CD4-positive, alpha-beta memory T cell (primary cell): ENCODE data around the gene MAGI2. TPM values are rescaled to one million over a fixed set of nuclear protein-coding genes. Genes with fewer than 3 reads are reported as not detected.

Experiments
- CTCF ChIA-PET: fragments of 350-600 bp; sonication (Branson Sonifier 250); formaldehyde crosslinking; loops from one replicate; lab custom pipeline; 2021; ENCODE audit warnings: inconsistent platforms; ENCODE audit not compliant: partially characterized antibody; lab: Charles Lee
- POLR2A ChIA-PET: fragments of 350-600 bp; sonication (Branson Sonifier 250); formaldehyde crosslinking; loops from one replicate; lab custom pipeline; 2021; ENCODE audit not compliant: partially characterized antibody; lab: Charles Lee
- DNase-seq, 5 donors: peaks; one replicate each; pipeline versions ENCODE4 v3.0.0 to v3.0.0-alpha.2; 2020 to 2022; ENCODE audit warnings: mixed read lengths in 1 of 5
- H3K27ac ChIP-seq: one replicate; pipeline ENCODE4 v1.7.0; 2013; ENCODE audit warnings: low read depth, low read length
- H3K27me3 ChIP-seq: 2 replicates; pipeline ENCODE4 v1.7.0; 2013; ENCODE audit warnings: mild to moderate bottlenecking, low read length, moderate library complexity; ENCODE audit not compliant: insufficient read depth
- H3K36me3 ChIP-seq: 2 replicates; pipeline ENCODE4 v1.7.0; 2013; ENCODE audit warnings: mild to moderate bottlenecking, low read length, moderate library complexity; ENCODE audit not compliant: insufficient read depth
- H3K4me1 ChIP-seq: 2 replicates; pipeline ENCODE4 v1.7.0; 2013; ENCODE audit warnings: mild to moderate bottlenecking, low read length, moderate library complexity; ENCODE audit not compliant: insufficient read depth
- H3K4me3 ChIP-seq, 2 donors: one replicate each; pipeline ENCODE4 v1.7.0; 2013; ENCODE audit warnings: low read length in 2 of 2, mild to moderate bottlenecking in 1 of 2
- H3K9me3 ChIP-seq, 2 donors: one replicate each; pipeline ENCODE4 v1.7.0; 2013; ENCODE audit warnings: low read length in 2 of 2, control low read depth in 1 of 2; ENCODE audit not compliant: control insufficient read depth in 1 of 2
- H3K27ac Mint-ChIP-seq, 7 donors: one replicate each; pipeline ENCODE4 v1.8.0; 2020 to 2021; ENCODE audit warnings: mixed read lengths in 7 of 7, mild to moderate bottlenecking in 6 of 7, inconsistent platforms in 3 of 7, moderate library complexity in 3 of 7
- H3K27me3 Mint-ChIP-seq, 2 donors: one replicate each; pipeline ENCODE4 v1.8.0; 2020 to 2021; ENCODE audit warnings: mixed read lengths in 2 of 2
- H3K36me3 Mint-ChIP-seq, 2 donors: one replicate each; pipeline ENCODE4 v1.8.0; 2020 to 2021; ENCODE audit warnings: mixed read lengths in 2 of 2, inconsistent platforms in 1 of 2, mild to moderate bottlenecking in 1 of 2
- H3K4me1 Mint-ChIP-seq, 4 donors: one replicate each; pipeline ENCODE4 v1.8.0; 2020 to 2021; ENCODE audit warnings: mixed read lengths in 4 of 4, mild to moderate bottlenecking in 1 of 4
- H3K4me3 Mint-ChIP-seq, 8 donors: one replicate each; pipeline ENCODE4 v1.8.0; 2020 to 2021; ENCODE audit warnings: mixed read lengths in 8 of 8, mild to moderate bottlenecking in 7 of 8, moderate library complexity in 6 of 8, inconsistent platforms in 3 of 8
- H3K9me3 Mint-ChIP-seq, 8 donors: one replicate each; pipeline ENCODE4 v1.8.0; 2020 to 2021; ENCODE audit warnings: mixed read lengths in 8 of 8, mild to moderate bottlenecking in 5 of 8, inconsistent platforms in 3 of 8, moderate library complexity in 1 of 8
- intact Hi-C: fragments of 100-400 bp; cut with micrococcal nuclease; formaldehyde crosslinking; loops from one replicate; pipeline ENCODE4 v1.15.1; 2023
- polyA plus RNA-seq, 2 donors: library from polyadenylated mRNA; unstranded; fragments of 300-500 nt; fragmentation: Illumina TruSeq; gene quantifications; one replicate each; pipeline ENCODE4 v1.2.3, GENCODE V29; 2021
- total RNA-seq, 2 experiments: library from RNA; stranded (reverse); gene quantifications; one replicate each; pipeline ENCODE4 v1.2.3, GENCODE V29; 2021

Gene MAGI2
- total and polyA plus RNA-seq, 4 experiments from 2014 or later: 0.23 to 0.25 TPM; not detected in 2

GRCh38 chr7:78967046-78967445 is 486.4 kb downstream of the MAGI2 start:
- Mint-ChIP-seq H3K27me3 (no peaks in the 10 kb centered on the region), H3K9me3 (peaks cover 0 to 8% (median 2%) of the 10 kb centered on the region in 8 donors), H3K4me3 (no peak overlapping the region), H3K27ac (no peak overlapping the region), H3K4me1 (no peaks in the 10 kb centered on the region), H3K36me3 (no peaks in the 10 kb centered on the region)
- no peaks in the 10 kb centered on the region for H3K9me3 ChIP-seq
- no peaks in the 10 kb centered on the region for H3K4me1 ChIP-seq
- DNase-seq: no peak
- H3K36me3 ChIP-seq: no peaks in the 10 kb centered on the region
- no peak overlapping the region for H3K4me3 ChIP-seq
- no peaks in the 10 kb centered on the region for H3K27me3 ChIP-seq
- POLR2A ChIA-PET: no interaction called here
- H3K27ac ChIP-seq: no peak overlapping the region
- CTCF ChIA-PET: no interaction called here
- intact Hi-C loops: no loop called here

DNA sequence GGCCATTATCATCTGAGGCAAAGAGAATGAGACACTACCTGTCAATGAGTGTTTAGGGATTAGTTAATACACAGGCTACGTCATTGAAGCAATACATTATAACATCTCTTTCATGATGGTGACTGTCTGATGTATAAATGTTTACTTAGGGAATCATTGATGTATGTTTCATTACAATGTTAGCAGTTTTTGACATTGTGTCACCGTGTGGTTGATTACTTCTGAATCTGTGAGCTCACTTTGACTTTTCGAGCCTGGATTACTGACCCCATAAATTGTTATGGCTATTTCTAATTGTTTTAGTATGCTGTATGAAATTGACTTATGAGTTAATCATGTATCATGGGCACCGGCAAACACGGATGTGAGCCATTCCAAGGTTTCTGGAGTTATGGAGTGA is 494.0 kb downstream of the MAGI2 start:
- Mint-ChIP-seq H3K4me1 (no peaks in the 10 kb centered on the region), H3K27ac (no peak overlapping the region), H3K36me3 (no peaks in the 10 kb centered on the region), H3K9me3 (peaks cover 0 to 10% (median 3%) of the 10 kb centered on the region in 8 donors), H3K27me3 (no peaks in the 10 kb centered on the region), H3K4me3 (no peak overlapping the region)
- intact Hi-C loops: no loop called here
- Histone ChIP-seq H3K27me3 (no peaks in the 10 kb centered on the region), H3K4me1 (no peaks in the 10 kb centered on the region), H3K4me3 (no peak overlapping the region), H3K27ac (no peak overlapping the region), H3K36me3 (no peaks in the 10 kb centered on the region), H3K9me3 (no peaks in the 10 kb centered on the region)
- CTCF ChIA-PET: no interaction called here
- POLR2A ChIA-PET: no interaction called here
- DNase-seq: no peak

DNA sequence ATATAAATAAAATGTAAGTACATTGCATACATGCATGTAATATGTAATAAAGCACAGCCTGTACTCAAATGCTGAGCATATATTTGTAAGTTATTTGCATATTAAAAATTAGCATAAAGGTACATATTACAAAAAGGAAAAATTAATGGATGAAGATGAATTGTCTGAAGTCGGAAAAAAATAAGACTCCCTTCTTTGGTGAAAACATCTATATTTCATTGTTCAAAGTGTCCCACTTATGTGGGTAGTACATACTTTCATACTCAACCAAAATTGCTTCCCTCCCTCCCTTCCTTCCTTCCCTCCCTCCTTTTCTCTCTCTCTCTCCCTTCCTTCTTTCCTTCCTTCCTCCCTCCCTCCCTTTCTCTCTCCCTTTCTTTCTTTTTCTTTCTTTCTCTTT is 498.1 kb downstream of the MAGI2 start:
- no peaks in the 10 kb centered on the region for H3K36me3 Mint-ChIP-seq
- no peaks in the 10 kb centered on the region for H3K36me3 ChIP-seq
- peaks cover 0 to 21% (median 5%) of the 10 kb centered on the region in 8 donors for H3K9me3 Mint-ChIP-seq
- H3K4me1 Mint-ChIP-seq: no peaks in the 10 kb centered on the region
- H3K27me3 Mint-ChIP-seq: no peaks in the 10 kb centered on the region
- intact Hi-C loops: no loop called here
- ChIA-PET POLR2A (no interaction called here), CTCF (no interaction called here)
- DNase-seq: no peak
- no peak overlapping the region for H3K27ac Mint-ChIP-seq
- no peaks in the 10 kb centered on the region for H3K4me1 ChIP-seq
- no peak overlapping the region for H3K27ac ChIP-seq
- H3K4me3 ChIP-seq: no peak overlapping the region
- no peak overlapping the region for H3K4me3 Mint-ChIP-seq
- H3K9me3 ChIP-seq: no peaks in the 10 kb centered on the region
- H3K27me3 ChIP-seq: no peaks in the 10 kb centered on the region

GRCh38 chr7:78953726-78954363 is 499.6 kb downstream of the MAGI2 start:
- ChIA-PET POLR2A (no interaction called here), CTCF (no interaction called here)
- Mint-ChIP-seq H3K36me3 (no peaks in the 10 kb centered on the region), H3K9me3 (peaks cover 0 to 21% (median 6%) of the 10 kb centered on the region in 8 donors), H3K4me3 (no peak overlapping the region), H3K27me3 (no peaks in the 10 kb centered on the region), H3K4me1 (no peaks in the 10 kb centered on the region), H3K27ac (no peak overlapping the region)
- Histone ChIP-seq H3K36me3 (no peaks in the 10 kb centered on the region), H3K4me3 (no peak overlapping the region), H3K27ac (no peak overlapping the region), H3K4me1 (no peaks in the 10 kb centered on the region), H3K9me3 (no peaks in the 10 kb centered on the region), H3K27me3 (no peaks in the 10 kb centered on the region)
- DNase-seq: no peak
- intact Hi-C loops: no loop called here

GRCh38 chr7:78953090-78953489 is 500.4 kb downstream of the MAGI2 start:
- Histone ChIP-seq H3K4me1 (no peaks in the 10 kb centered on the region), H3K9me3 (no peaks in the 10 kb centered on the region), H3K27ac (no peak overlapping the region), H3K36me3 (no peaks in the 10 kb centered on the region), H3K27me3 (no peaks in the 10 kb centered on the region), H3K4me3 (no peak overlapping the region)
- no peak overlapping the region for H3K27ac Mint-ChIP-seq
- H3K4me1 Mint-ChIP-seq: no peaks in the 10 kb centered on the region
- H3K36me3 Mint-ChIP-seq: no peaks in the 10 kb centered on the region
- ChIA-PET CTCF (no interaction called here), POLR2A (no interaction called here)
- intact Hi-C loops: no loop called here
- H3K27me3 Mint-ChIP-seq: no peaks in the 10 kb centered on the region
- H3K4me3 Mint-ChIP-seq: no peak overlapping the region
- no peak for DNase-seq
- H3K9me3 Mint-ChIP-seq: peaks cover 0 to 21% (median 8%) of the 10 kb centered on the region in 8 donors

GRCh38 chr7:78939669-78940068 is 513.8 kb downstream of the MAGI2 start:
- Mint-ChIP-seq H3K36me3 (no peaks in the 10 kb centered on the region), H3K27me3 (no peaks in the 10 kb centered on the region), H3K4me1 (no peaks in the 10 kb centered on the region), H3K27ac (no peak overlapping the region), H3K9me3 (peaks cover 0 to 13% (median 2%) of the 10 kb centered on the region in 8 donors), H3K4me3 (no peak overlapping the region)
- DNase-seq: no peak
- Histone ChIP-seq H3K27ac (no peak overlapping the region), H3K27me3 (no peaks in the 10 kb centered on the region), H3K4me1 (no peaks in the 10 kb centered on the region), H3K4me3 (no peak overlapping the region), H3K36me3 (no peaks in the 10 kb centered on the region), H3K9me3 (no peaks in the 10 kb centered on the region)
- POLR2A ChIA-PET: no interaction called here
- CTCF ChIA-PET: no interaction called here
- intact Hi-C loops: no loop called here

GRCh38 chr7:78924581-78924980 is 528.9 kb downstream of the MAGI2 start:
- Mint-ChIP-seq H3K27me3 (no peaks in the 10 kb centered on the region), H3K4me1 (no peaks in the 10 kb centered on the region), H3K27ac (no peak overlapping the region), H3K36me3 (no peaks in the 10 kb centered on the region), H3K9me3 (peaks cover 0 to 11% (median 2%) of the 10 kb centered on the region in 8 donors), H3K4me3 (no peak overlapping the region)
- CTCF ChIA-PET: no interaction called here
- Histone ChIP-seq H3K9me3 (no peaks in the 10 kb centered on the region), H3K4me3 (no peak overlapping the region), H3K36me3 (no peaks in the 10 kb centered on the region), H3K4me1 (no peaks in the 10 kb centered on the region), H3K27ac (no peak overlapping the region), H3K27me3 (no peaks in the 10 kb centered on the region)
- DNase-seq: no peak
- intact Hi-C loops: no loop called here
- POLR2A ChIA-PET: no interaction called here
